K562 (cell line): ENCODE measurements around the gene PRDM15. TPM values are rescaled to one million over a fixed set of nuclear protein-coding genes. Genes with fewer than 3 reads are reported as not detected.
A peak's percentile ranks its signal among the peaks of the same experiment; 100 is the strongest.

ENCODE experiments used
- ARHGAP35 ChIP-seq: fragments of 450-650 bp; IDR thresholded peaks from 2 replicates; pipeline ENCODE4 v1.6.1; 2018; ENCODE audit not compliant: partially characterized antibody
- GATA2 ChIP-seq: sonication (generic); formaldehyde crosslinking; IDR thresholded peaks from 2 replicates; pipeline ENCODE4 v1.4.0; 2020; ENCODE audit warnings: mild to moderate bottlenecking, missing genetic modification reagents
- HMGN3 ChIP-seq: IDR thresholded peaks from 2 replicates; pipeline ENCODE4 v1.6.1; 2011; ENCODE audit warnings: borderline replicate concordance, low read depth, mild to moderate bottlenecking, mixed read lengths, low read length; ENCODE audit not compliant: insufficient read length; ENCODE audit errors: extremely low read depth
- MEIS2 ChIP-seq: fragments of 450-650 bp; IDR thresholded peaks from 2 replicates; pipeline ENCODE4 v1.6.1; 2014; ENCODE audit warnings: mild to moderate bottlenecking; ENCODE audit not compliant: partially characterized antibody
- SRSF9 ChIP-seq: fragments of 200-400 bp; formaldehyde crosslinking; IDR thresholded peaks from 2 replicates; pipeline ENCODE4 v1.6.1; 2017; ENCODE audit warnings: low read depth, low read length, borderline replicate concordance
- SUPT5H ChIP-seq: fragments of 450-650 bp; IDR thresholded peaks from 2 replicates; pipeline ENCODE4 v1.6.1; 2016
- ZNF197 ChIP-seq: fragments of 200-800 bp; sonication (Bioruptor generic); IDR thresholded peaks from 2 replicates; pipeline ENCODE4 v1.6.1; 2016; ENCODE audit warnings: low read depth, missing genetic modification characterization, missing compliant biosample characterization
- ZNF551 ChIP-seq: fragments of 250-450 bp; sonication (Bioruptor Pico); IDR thresholded peaks from 2 replicates; pipeline ENCODE4 v1.5.0; 2021; ENCODE audit warnings: mild to moderate bottlenecking, moderate library complexity
- ZNF561 ChIP-seq: fragments of 450-650 bp; formaldehyde crosslinking; conservative IDR thresholded peaks from 2 replicates; pipeline ENCODE4 v1.4.0; 2020; ENCODE audit warnings: mild to moderate bottlenecking, moderate library complexity
- polyA plus RNA-seq, 8 experiments: library from polyadenylated mRNA; depleted of rRNA in 4 of 8; stranded (reverse) in 5 of 8; unstranded in 3 of 8; fragments of >200 nt; fragmentation: Nextera tagmentation in 2 of 8; fragmentation: Illumina TruSeq in 1 of 8; extraction: Ambion mirVana in 2 of 8; extraction: Trizol in 1 of 8; gene quantifications; 2 replicates each; pipeline versions ENCODE4 v1.2.1 to v1.2.3, GENCODE V29; 2011 to 2014; ENCODE audit warnings: inconsistent platforms in 1 of 8, missing spikeins in 1 of 8
- total RNA-seq, 7 experiments: library from RNA; depleted of rRNA in 6 of 7; stranded (reverse); fragments of >200 nt in 6 of 7; fragmentation: Illumina TruSeq in 2 of 7; extraction: Trizol in 2 of 7; gene quantifications; 2 replicates each; pipeline versions ENCODE4 v1.2.1 to v1.2.3, GENCODE V29; 2011 to 2021; ENCODE audit warnings: low replicate concordance in 1 of 7
- TF ChIP-seq, protein P1 (sequence below): IDR thresholded peaks from 3 replicates; pipeline ENCODE4 v1.6.1; 2011; ENCODE audit warnings: borderline replicate concordance, mild to moderate bottlenecking; ENCODE audit not compliant: insufficient read length, insufficient read depth
- TF ChIP-seq, protein P2 (sequence below): fragments of 250-450 bp; sonication (Bioruptor Pico); IDR thresholded peaks from 2 replicates; pipeline ENCODE4 v1.5.0; 2021; ENCODE audit warnings: mild to moderate bottlenecking, borderline replicate concordance
- TF ChIP-seq, protein P3 (sequence below): fragments of 450-650 bp; formaldehyde crosslinking; IDR thresholded peaks from 2 replicates; pipeline ENCODE4 v1.4.0; 2020; ENCODE audit warnings: mild to moderate bottlenecking
- TF ChIP-seq, protein P4 (sequence below): fragments of 450-650 bp; formaldehyde crosslinking; IDR thresholded peaks from 2 replicates; pipeline ENCODE4 v1.4.0; 2020; ENCODE audit warnings: mild to moderate bottlenecking, mixed read lengths
- TF ChIP-seq, protein P5 (sequence below), 2 experiments: fragments of 250-450 bp in 1 of 2; fragments of 450-650 bp in 1 of 2; sonication (Bioruptor Pico) in 1 of 2; IDR thresholded peaks; 2 replicates each; pipeline versions ENCODE4 v1.6.1 to v1.8.0; 2016 to 2021; ENCODE audit warnings: mild to moderate bottlenecking in 2 of 2, moderate library complexity in 2 of 2, missing compliant biosample characterization in 1 of 2, missing genetic modification characterization in 1 of 2
- TF ChIP-seq, protein P6 (sequence below): sonication (generic); formaldehyde crosslinking; IDR thresholded peaks from 2 replicates; pipeline ENCODE4 v1.8.0; 2022; ENCODE audit warnings: mild to moderate bottlenecking, missing genetic modification reagents, borderline replicate concordance

PRDM15 gene
- total and polyA plus RNA-seq, 9 of the 15 experiments (the other 6 are each of a cell fraction or from before 2014, with no cell fraction given): 0.93 to 9.2 (median 6.2) TPM

DNA sequence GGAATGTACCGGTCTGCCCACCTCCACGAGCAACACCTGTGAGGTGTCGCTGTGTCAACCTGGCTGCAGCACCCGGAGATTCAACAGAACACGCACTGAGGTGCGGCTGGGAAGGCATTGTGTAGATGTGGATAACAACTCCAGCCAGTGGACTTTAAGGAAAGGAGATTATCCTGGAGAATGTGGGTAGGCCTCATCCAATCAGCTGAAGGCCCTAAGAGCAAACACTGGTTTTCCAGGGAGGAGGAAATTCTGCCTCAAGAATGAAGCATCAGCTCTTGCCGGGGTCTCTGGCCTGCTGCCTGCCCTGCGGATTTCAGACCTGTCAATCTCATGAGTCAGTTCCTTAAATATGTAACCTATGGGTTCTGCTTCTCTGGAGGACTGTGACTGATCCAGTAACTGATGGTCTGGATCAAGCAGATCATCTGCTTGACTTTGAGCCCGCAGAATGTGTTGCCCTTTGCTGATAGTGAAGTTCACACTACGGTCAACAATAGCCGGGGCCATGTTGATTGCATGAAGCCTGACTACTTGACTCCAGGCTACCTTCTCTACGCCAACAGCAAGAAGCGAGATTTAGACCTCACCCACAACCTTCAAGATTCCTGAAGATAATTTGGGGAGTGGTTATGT lies 15.9 kb upstream of the PRDM15 start (continued):
- TF ChIP-seq ZNF561: no peak
- no peak for TF ChIP-seq SUPT5H
- TF ChIP-seq, protein P1, sequence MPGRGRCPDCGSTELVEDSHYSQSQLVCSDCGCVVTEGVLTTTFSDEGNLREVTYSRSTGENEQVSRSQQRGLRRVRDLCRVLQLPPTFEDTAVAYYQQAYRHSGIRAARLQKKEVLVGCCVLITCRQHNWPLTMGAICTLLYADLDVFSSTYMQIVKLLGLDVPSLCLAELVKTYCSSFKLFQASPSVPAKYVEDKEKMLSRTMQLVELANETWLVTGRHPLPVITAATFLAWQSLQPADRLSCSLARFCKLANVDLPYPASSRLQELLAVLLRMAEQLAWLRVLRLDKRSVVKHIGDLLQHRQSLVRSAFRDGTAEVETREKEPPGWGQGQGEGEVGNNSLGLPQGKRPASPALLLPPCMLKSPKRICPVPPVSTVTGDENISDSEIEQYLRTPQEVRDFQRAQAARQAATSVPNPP: no peak
- TF ChIP-seq HMGN3: no peak
- TF ChIP-seq ZNF197 (CRISPR knock-in tag): 0 out of 2 replicates have a peak, but pooled peaks have one; percentile 33
- TF ChIP-seq, protein P2, sequence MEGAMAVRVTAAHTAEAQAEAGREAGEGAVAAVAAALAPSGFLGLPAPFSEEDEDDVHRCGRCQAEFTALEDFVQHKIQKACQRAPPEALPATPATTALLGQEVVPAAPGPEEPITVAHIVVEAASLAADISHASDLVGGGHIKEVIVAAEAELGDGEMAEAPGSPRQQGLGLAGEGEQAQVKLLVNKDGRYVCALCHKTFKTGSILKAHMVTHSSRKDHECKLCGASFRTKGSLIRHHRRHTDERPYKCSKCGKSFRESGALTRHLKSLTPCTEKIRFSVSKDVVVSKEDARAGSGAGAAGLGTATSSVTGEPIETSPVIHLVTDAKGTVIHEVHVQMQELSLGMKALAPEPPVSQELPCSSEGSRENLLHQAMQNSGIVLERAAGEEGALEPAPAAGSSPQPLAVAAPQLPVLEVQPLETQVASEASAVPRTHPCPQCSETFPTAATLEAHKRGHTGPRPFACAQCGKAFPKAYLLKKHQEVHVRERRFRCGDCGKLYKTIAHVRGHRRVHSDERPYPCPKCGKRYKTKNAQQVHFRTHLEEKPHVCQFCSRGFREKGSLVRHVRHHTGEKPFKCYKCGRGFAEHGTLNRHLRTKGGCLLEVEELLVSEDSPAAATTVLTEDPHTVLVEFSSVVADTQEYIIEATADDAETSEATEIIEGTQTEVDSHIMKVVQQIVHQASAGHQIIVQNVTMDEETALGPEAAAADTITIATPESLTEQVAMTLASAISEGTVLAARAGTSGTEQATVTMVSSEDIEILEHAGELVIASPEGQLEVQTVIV (CRISPR knock-in tag): no peak
- TF ChIP-seq, protein P3, sequence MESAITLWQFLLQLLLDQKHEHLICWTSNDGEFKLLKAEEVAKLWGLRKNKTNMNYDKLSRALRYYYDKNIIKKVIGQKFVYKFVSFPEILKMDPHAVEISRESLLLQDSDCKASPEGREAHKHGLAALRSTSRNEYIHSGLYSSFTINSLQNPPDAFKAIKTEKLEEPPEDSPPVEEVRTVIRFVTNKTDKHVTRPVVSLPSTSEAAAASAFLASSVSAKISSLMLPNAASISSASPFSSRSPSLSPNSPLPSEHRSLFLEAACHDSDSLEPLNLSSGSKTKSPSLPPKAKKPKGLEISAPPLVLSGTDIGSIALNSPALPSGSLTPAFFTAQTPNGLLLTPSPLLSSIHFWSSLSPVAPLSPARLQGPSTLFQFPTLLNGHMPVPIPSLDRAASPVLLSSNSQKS (CRISPR knock-in tag): no peak
- no peak for TF ChIP-seq SRSF9
- peak; percentile 89 for TF ChIP-seq MEIS2
- TF ChIP-seq GATA2 (CRISPR knock-in tag): peak; percentile 86
- TF ChIP-seq ARHGAP35: no peak
- TF ChIP-seq ZNF551 (CRISPR knock-in tag): no peak
- TF ChIP-seq, protein P4, sequence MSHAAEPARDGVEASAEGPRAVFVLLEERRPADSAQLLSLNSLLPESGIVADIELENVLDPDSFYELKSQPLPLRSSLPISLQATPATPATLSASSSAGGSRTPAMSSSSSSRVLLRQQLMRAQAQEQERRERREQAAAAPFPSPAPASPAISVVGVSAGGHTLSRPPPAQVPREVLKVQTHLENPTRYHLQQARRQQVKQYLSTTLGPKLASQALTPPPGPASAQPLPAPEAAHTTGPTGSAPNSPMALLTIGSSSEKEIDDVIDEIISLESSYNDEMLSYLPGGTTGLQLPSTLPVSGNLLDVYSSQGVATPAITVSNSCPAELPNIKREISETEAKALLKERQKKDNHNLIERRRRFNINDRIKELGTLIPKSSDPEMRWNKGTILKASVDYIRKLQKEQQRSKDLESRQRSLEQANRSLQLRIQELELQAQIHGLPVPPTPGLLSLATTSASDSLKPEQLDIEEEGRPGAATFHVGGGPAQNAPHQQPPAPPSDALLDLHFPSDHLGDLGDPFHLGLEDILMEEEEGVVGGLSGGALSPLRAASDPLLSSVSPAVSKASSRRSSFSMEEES (CRISPR knock-in tag): no peak
- TF ChIP-seq, protein P5, sequence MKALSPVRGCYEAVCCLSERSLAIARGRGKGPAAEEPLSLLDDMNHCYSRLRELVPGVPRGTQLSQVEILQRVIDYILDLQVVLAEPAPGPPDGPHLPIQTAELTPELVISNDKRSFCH (CRISPR knock-in tag; IDR thresholded peaks at IDR 0.05): no peak
- TF ChIP-seq, protein P5 (tag; IDR thresholded peaks at IDR 0.05): no peak
- TF ChIP-seq, protein P6, sequence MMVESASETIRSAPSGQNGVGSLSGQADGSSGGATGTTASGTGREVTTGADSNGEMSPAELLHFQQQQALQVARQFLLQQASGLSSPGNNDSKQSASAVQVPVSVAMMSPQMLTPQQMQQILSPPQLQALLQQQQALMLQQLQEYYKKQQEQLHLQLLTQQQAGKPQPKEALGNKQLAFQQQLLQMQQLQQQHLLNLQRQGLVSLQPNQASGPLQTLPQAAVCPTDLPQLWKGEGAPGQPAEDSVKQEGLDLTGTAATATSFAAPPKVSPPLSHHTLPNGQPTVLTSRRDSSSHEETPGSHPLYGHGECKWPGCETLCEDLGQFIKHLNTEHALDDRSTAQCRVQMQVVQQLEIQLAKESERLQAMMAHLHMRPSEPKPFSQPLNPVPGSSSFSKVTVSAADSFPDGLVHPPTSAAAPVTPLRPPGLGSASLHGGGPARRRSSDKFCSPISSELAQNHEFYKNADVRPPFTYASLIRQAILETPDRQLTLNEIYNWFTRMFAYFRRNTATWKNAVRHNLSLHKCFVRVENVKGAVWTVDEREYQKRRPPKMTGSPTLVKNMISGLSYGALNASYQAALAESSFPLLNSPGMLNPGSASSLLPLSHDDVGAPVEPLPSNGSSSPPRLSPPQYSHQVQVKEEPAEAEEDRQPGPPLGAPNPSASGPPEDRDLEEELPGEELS: peak; percentile 70; the same call in 1 of the 2 replicates
